Mesangial cell (primary cell): ENCODE data around the gene RWDD4. TPM values are rescaled to one million over a fixed set of nuclear protein-coding genes. Genes with fewer than 3 reads are reported as not detected.

ENCODE experiments used
- total RNA-seq: library from RNA; depleted of rRNA; stranded (reverse); fragments of >200 nt; gene quantifications from 2 replicates; pipeline ENCODE4 v1.2.3, GENCODE V29; 2015

RWDD4 gene
- total RNA-seq, result 12.7 and 15.3 TPM in 2 replicates

DNA sequence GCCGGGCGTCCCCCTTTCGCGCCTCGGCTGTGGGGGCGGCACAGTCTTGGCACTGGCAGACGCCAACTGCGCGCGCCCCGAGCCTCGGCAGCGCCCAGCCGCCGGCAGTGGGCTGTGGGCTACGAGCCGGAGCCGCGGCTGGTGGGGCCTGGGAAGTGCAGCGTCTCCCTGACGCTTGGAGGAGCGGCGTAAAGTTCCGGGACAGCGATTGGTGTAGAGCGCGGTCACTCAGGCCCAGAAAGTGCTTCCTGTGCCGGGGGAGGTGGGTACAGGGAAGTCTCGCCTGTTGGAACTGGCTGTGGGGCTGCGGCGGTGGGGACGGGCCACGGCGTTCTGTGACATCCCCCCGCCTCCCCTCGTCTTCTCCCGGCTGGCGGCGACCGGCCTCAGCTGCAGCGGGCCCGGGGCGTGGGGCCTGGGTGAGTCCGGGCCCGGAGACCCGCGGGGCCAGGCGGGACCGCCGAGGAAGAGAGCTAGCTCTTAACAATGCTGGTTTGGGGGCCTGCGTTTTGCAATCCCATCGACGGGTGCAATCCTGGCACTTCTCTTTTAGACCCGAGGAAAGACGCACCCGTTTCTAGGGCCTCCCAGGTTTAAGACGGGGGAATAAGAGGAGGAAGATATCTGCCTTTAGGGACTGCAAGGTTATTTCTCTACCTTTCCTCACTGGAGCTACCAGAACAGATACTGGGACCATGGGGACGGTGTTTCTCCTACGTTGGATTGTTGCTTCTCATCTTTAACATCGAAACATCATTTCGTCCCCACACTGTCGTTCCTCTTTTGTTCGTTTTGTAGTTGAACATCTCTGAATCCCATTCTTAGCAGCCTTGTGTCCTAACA, at the start of gene RWDD4, which contains the start of gene TRAPPC11:
TSS of gene RWDD4 (minus strand) at position 157 of the 843 bp plus-strand sequence. CDS start 233 bp downstream, outside the sequence.
TSS of gene TRAPPC11 (plus strand) at position 265 of the 843 bp plus-strand sequence. CDS start 4,575 bp downstream, outside the sequence.

Other genes starting within 250 kb of the RWDD4 start
- gene CDKN2AIP, start 214.5 kb downstream of the RWDD4 start, total RNA-seq, result 16.0 and 17.5 TPM in 2 replicates
- gene ING2, start 154.1 kb downstream of the RWDD4 start, total RNA-seq, result 3.3 and 3.9 TPM in 2 replicates
- 15.2 and 17.1 TPM in 2 replicates for gene TRAPPC11, start 108 bp upstream of the RWDD4 start, total RNA-seq
- 1.5 and 4.8 TPM in 2 replicates for gene STOX2, start 246.1 kb upstream of the RWDD4 start, total RNA-seq